Activated CD8-positive, alpha-beta memory T cell treated with anti-CD3 and anti-CD28 coated beads, Interleukin-2, amount 50 U/mL, for 24 hours (primary cell): ENCODE data around the gene CBL.

Source experiments
- DNase-seq: peaks from one replicate; pipeline ENCODE4 v3.0.0-alpha.2; 2020; ENCODE audit errors: extremely low read depth

The CBL gene

DNA sequence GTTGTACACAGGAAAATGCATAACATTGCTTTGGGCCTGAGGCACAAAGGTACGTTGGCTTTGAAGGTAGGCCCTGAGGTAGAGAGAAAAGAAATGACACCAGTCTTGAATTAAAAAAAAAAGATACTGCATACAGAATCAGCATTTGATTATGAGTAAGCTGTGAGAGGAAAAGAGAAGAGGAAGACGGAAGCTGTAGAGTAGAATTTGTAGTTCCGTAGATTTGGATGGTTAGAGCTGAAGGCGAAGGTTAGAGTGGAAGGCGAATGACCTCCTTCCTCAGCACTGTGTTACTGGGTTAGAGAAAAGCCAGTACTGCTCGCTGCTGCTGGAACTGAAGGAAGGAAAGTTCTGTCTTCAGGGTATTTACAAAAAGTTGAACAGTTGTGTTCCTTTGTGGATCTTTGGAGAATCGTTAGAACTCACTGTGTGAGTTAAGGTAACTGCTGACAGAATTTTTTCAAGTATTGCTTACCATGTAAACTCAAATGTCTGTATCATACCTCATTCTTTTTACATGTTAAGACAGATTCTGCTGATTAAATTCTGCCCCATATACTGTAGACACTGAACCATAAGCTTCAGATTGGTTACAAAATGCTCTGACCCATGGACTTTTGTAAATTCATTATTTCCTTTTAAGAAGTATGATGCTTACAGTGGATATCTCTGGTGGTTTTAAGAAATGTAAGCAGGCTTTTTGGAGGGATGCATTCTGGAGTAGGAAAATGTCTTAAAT is 60.5 kb downstream of the CBL start:
- DNase-seq: no peak

- DNase-seq: no peak
These were observed 61.5 kb downstream of the CBL start for GRCh38 chr11:119267645-119268044.

DNA sequence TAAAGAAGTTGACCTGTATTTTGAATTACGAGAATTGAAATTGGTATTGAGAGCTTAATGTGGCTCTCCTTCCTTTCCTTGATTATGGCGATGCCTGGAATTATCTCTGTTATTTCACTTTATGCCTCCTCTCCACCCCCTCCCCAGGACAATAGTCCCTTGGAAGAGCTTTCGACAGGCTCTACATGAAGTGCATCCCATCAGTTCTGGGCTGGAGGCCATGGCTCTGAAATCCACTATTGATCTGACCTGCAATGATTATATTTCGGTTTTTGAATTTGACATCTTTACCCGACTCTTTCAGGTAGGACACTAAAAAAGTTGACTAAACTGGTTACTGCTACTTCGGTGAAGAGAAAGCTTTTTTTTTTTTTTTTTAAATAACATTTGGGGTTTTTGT is 67.6 kb downstream of the CBL start:
- no peak for DNase-seq

DNA sequence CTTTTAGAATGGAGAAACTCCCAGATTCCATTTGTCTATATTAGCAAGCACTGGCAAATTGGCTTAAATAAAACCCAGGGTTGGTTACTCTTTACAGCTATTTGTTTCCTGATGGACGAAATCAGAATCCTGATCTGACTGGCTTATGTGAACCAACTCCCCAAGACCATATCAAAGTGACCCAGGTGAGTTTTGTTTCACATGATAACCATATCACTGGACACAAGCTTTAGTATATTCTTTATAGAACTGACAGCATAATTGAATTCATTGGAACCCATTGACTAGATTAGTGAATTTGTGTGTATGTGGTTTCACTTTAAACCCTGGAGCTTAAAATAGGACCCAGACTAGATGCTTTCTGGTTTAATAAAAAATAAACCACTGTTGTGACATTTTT is 71.5 kb downstream of the CBL start:
- no peak for DNase-seq

- DNase-seq: no peak
These were observed 76.4 kb downstream of the CBL start for GRCh38 chr11:119282495-119282894.

- DNase-seq: no peak
These were observed 78.4 kb downstream of the CBL start for GRCh38 chr11:119284344-119285157.

GRCh38 chr11:119285431-119285830 is 79.3 kb downstream of the CBL start:
- DNase-seq: no peak

- DNase-seq: no peak
These were observed 82.1 kb downstream of the CBL start for GRCh38 chr11:119288219-119288618.

GRCh38 chr11:119290894-119291497 is 84.9 kb downstream of the CBL start:
- no peak for DNase-seq

DNA sequence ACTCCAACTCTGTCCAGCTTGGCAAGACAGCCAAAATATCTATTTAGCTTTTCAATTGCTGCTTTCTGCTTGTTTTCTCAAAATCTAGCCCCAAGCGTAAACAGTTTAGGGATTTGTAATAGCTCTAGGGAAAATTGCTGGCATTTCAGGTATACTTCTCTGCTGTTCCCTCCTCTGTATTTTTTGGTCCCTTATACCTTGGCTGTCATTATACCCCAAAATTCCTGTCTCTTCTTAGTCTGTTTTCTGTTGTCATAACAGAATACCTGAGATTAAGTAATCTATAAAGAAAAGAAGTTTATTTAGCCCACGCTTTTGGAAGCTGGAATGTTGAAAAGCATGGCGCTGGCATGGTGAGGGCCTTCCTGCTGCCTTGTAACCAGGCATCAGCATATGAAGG is 87.3 kb downstream of the CBL start:
- no peak for DNase-seq

- no peak for DNase-seq
These were observed 89.0 kb downstream of the CBL start for GRCh38 chr11:119295178-119295577.

DNA sequence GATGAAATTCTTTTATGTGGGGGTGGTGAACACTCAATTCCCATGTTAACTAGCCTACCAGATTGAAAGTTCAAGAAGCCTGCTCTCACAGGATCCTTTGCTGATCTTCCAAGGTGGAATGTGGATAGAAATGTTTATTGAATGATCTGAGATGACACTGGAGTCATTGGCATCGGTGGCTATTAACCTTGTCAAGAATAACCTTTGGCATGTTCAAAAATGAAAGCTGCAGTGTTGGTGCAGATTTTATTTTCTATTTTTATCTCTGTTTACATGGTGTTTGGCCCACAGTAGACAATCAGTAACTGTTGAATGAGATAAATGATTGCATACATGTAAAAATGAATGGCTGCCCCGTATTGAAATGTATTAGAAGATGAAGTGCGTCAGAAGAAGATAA is 91.8 kb downstream of the CBL start:
- no peak for DNase-seq

- no peak for DNase-seq
These were observed 92.6 kb downstream of the CBL start for GRCh38 chr11:119298726-119299125.

- DNase-seq: no peak
These were observed 93.3 kb downstream of the CBL start for GRCh38 chr11:119299416-119299815.

GRCh38 chr11:119300198-119300964 is 94.2 kb downstream of the CBL start:
- no peak for DNase-seq

GRCh38 chr11:119303227-119303718 is 97.1 kb downstream of the CBL start:
- DNase-seq: no peak

DNA sequence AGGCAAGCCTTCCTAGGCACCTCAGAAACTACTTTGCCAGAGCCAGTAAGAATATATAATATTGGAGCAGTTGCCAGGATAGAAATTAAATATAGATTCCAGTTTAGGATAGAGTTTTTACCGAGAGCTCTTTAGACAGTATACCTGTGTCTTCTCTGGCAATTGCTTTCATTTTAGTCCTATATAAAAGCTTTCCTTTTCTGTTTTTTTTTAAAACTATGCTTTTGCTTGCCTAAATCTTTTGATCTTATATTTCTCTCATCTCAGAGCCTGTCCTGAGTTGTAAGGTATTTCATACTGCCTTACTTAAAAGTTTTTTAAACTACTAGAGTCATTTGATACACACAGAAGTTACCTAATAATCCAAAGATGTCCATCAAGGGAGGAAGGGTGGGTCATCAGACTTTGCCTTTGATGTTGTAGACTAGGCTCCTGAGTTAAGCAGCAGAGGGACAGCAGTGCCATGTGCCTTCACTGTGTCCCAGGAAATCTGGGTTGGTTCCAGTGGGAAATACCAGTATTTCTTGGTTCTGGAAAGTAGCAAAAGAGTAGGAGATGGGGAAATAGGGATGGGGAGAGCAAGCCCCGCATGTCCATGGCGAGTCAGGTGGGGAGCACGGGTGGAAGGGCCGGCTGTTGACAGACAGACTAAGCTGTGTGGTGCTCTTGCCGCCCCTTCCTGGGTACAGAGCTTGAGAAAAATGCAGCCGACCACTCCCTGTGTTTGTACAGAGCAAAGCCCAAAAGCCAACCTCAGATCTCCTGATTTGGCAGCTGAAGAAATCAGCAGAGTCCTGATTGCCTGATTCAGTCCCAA is 99.6 kb downstream of the CBL start:
- DNase-seq: no peak

DNA sequence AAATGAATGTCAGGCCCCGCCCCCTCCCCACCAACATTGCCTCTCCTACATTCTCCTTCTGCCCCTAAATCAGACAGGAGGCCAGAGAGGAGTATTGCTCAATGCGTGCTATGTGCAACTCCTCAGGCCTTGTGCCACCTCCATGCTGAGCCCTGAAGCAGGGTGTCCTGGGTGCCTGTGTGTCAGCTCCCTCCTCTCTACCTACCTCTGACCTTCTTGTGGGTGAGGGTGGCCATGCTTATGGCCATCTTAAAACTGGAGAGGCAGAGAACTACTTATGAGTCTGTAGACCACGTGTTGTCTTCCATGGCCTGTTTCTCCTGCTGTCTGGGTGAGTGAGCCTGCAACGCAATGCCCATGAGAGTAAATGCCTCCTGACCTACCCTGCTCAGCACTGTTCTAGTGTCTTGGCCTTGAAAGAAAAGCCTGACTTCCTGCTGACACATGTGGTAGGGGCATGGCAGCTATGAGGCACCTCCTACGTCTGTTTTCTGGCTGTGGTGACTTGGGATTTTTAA is 100.3 kb downstream of the CBL start:
- no peak for DNase-seq

DNA sequence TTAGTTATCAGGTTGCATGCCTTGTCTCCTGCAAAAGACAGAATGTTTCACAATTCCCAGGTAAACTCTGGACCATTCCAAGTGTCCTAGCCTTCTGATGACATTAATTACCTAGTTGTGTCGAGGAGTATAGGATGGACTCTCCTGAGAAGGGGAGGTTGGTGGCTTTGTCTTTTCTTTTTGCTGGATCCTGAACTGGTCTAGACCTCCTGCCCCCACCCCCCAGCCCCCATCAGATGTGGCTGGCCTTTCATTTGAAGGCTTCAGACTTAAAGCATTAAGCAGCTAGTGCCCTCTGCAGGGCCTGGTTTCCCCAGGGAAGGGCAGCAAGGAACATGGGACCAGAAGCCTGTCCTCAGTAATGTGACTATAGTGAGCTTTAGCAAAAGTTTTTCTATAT is 101.1 kb downstream of the CBL start:
- DNase-seq: no peak

- no peak for DNase-seq
These were observed 101.8 kb downstream of the CBL start for GRCh38 chr11:119307974-119308373.

- DNase-seq: no peak
These were observed 103.3 kb downstream of the CBL start for GRCh38 chr11:119309411-119309810.
